Activated T-helper 2 cell treated with anti-CD3 and anti-CD28 coated beads, Interferon-gamma antibody, Interleukin-2, Interleukin-4, amounts not matched to agents 10 μg/mL and 5 μg/mL and 100 μg/mL, durations not matched to agents 14 hours and 24 hours and 36 hours (primary cell): Measurements from ENCODE around the gene FNDC8. TPM values are rescaled to one million over a fixed set of nuclear protein-coding genes. Genes with fewer than 3 reads are reported as not detected.

ENCODE experiments used
- DNase-seq: peaks from one replicate; pipeline ENCODE4 v3.0.0; 2021; ENCODE audit warnings: low spot score
- H3K27ac Mint-ChIP-seq: one replicate; pipeline ENCODE4 v1.8.0; 2021; ENCODE audit warnings: mixed read lengths
- H3K27me3 Mint-ChIP-seq: one replicate; pipeline ENCODE4 v1.8.0; 2021; ENCODE audit warnings: low read depth, mixed read lengths
- H3K36me3 Mint-ChIP-seq: one replicate; pipeline ENCODE4 v1.8.0; 2021; ENCODE audit warnings: low read depth, mixed read lengths
- H3K4me1 Mint-ChIP-seq: one replicate; pipeline ENCODE4 v1.8.0; 2021; ENCODE audit warnings: low read depth, mixed read lengths
- H3K4me3 Mint-ChIP-seq: one replicate; pipeline ENCODE4 v1.8.0; 2021; ENCODE audit warnings: low read depth, mild to moderate bottlenecking, moderate library complexity, mixed read lengths
- H3K9me3 Mint-ChIP-seq: one replicate; pipeline ENCODE4 v1.8.0; 2021; ENCODE audit warnings: mixed read lengths
- intact Hi-C: fragments of 100-400 bp; cut with micrococcal nuclease; formaldehyde crosslinking; loops from one replicate; pipeline ENCODE4 v1.15.1; 2023
- total RNA-seq: library from RNA; stranded (reverse); gene quantifications from 2 replicates; pipeline ENCODE4 v1.2.3, GENCODE V29; 2022

Gene FNDC8
- total RNA-seq, 1 donor from 2014 or later: not detected

GRCh38 chr17:35154196-35155165, 33.1 kb downstream of the FNDC8 start:
- Mint-ChIP-seq H3K36me3 (no peaks in the 10 kb centered on the region), H3K27me3 (peaks cover 20% of the 10 kb centered on the region), H3K4me3 (no peak overlapping the region), H3K27ac (no peak overlapping the region), H3K4me1 (peaks cover 4% of the 10 kb centered on the region), H3K9me3 (no peaks in the 10 kb centered on the region)
- intact Hi-C loops: no loop called here
- DNase-seq: no peak

GRCh38 chr17:35155246-35155645, 33.8 kb downstream of the FNDC8 start:
- H3K36me3 Mint-ChIP-seq: no peaks in the 10 kb centered on the region
- intact Hi-C loops: no loop called here
- DNase-seq: no peak
- H3K27me3 Mint-ChIP-seq: peaks cover 20% of the 10 kb centered on the region
- H3K9me3 Mint-ChIP-seq: no peaks in the 10 kb centered on the region
- H3K4me1 Mint-ChIP-seq: peaks cover 7% of the 10 kb centered on the region
- no peak overlapping the region for H3K27ac Mint-ChIP-seq
- H3K4me3 Mint-ChIP-seq: no peak overlapping the region

GRCh38 chr17:35159940-35160339, 38.5 kb downstream of the FNDC8 start:
- H3K36me3 Mint-ChIP-seq: no peaks in the 10 kb centered on the region
- peaks cover 27% of the 10 kb centered on the region for H3K4me1 Mint-ChIP-seq
- no peak overlapping the region for H3K4me3 Mint-ChIP-seq
- H3K9me3 Mint-ChIP-seq: peaks cover 4% of the 10 kb centered on the region
- H3K27ac Mint-ChIP-seq: no peak overlapping the region
- DNase-seq: no peak
- peaks cover 3% of the 10 kb centered on the region for H3K27me3 Mint-ChIP-seq
- intact Hi-C loops: loop anchor here (10.0 kb wide), 1 partner anchor 585 kb away; no protein-coding TSS in a partner anchor

GRCh38 chr17:35160354-35161201, 39.2 kb downstream of the FNDC8 start:
- no peak for DNase-seq
- Mint-ChIP-seq H3K36me3 (no peaks in the 10 kb centered on the region), H3K9me3 (peaks cover 4% of the 10 kb centered on the region), H3K4me1 (peaks cover 30% of the 10 kb centered on the region), H3K27me3 (peaks cover 3% of the 10 kb centered on the region), H3K4me3 (no peak overlapping the region), H3K27ac (no peak overlapping the region)
- intact Hi-C loops: loop anchor here (10.0 kb wide), 1 partner anchor 584 kb away; no protein-coding TSS in a partner anchor

- no peaks in the 10 kb centered on the region for H3K36me3 Mint-ChIP-seq
- peak overlapping the region; percentile 13 for H3K27ac Mint-ChIP-seq
- no peaks in the 10 kb centered on the region for H3K27me3 Mint-ChIP-seq
- peak overlapping the region; percentile 10 for H3K4me3 Mint-ChIP-seq
- peak; percentile 18 for DNase-seq
- intact Hi-C loops: loop anchor here (10.0 kb wide), 1 partner anchor 583 kb away; no protein-coding TSS in a partner anchor
- peaks cover 26% of the 10 kb centered on the region for H3K4me1 Mint-ChIP-seq
- peaks cover 4% of the 10 kb centered on the region for H3K9me3 Mint-ChIP-seq
Observed at GRCh38 chr17:35161281-35161761, 39.9 kb downstream of the FNDC8 start.

- H3K36me3 Mint-ChIP-seq: no peaks in the 10 kb centered on the region
- H3K4me1 Mint-ChIP-seq: peaks cover 26% of the 10 kb centered on the region
- peaks cover 4% of the 10 kb centered on the region for H3K9me3 Mint-ChIP-seq
- no peak for DNase-seq
- H3K4me3 Mint-ChIP-seq: no peak overlapping the region
- intact Hi-C loops: loop anchor here (10.0 kb wide), 1 partner anchor 582 kb away; no protein-coding TSS in a partner anchor
- no peak overlapping the region for H3K27ac Mint-ChIP-seq
- H3K27me3 Mint-ChIP-seq: no peaks in the 10 kb centered on the region
Observed at GRCh38 chr17:35162755-35163154, 41.3 kb downstream of the FNDC8 start.

GRCh38 chr17:35163886-35164285, 42.5 kb downstream of the FNDC8 start:
- Mint-ChIP-seq H3K4me3 (no peak overlapping the region), H3K36me3 (no peaks in the 10 kb centered on the region), H3K9me3 (peaks cover 4% of the 10 kb centered on the region), H3K4me1 (peaks cover 26% of the 10 kb centered on the region), H3K27ac (no peak overlapping the region), H3K27me3 (no peaks in the 10 kb centered on the region)
- intact Hi-C loops: loop anchor here (10.0 kb wide), 1 partner anchor 581 kb away; no protein-coding TSS in a partner anchor
- no peak for DNase-seq

- Mint-ChIP-seq H3K4me3 (no peak overlapping the region), H3K27ac (no peak overlapping the region), H3K4me1 (peaks cover 26% of the 10 kb centered on the region), H3K36me3 (no peaks in the 10 kb centered on the region), H3K27me3 (no peaks in the 10 kb centered on the region), H3K9me3 (peaks cover 4% of the 10 kb centered on the region)
- intact Hi-C loops: loop anchor here (10.0 kb wide), 1 partner anchor 580 kb away; no protein-coding TSS in a partner anchor
- no peak for DNase-seq
Observed at GRCh38 chr17:35164716-35165115, 43.3 kb downstream of the FNDC8 start.

- no peaks in the 10 kb centered on the region for H3K36me3 Mint-ChIP-seq
- no peaks in the 10 kb centered on the region for H3K27me3 Mint-ChIP-seq
- H3K4me1 Mint-ChIP-seq: peaks cover 16% of the 10 kb centered on the region
- no peak overlapping the region for H3K4me3 Mint-ChIP-seq
- no peaks in the 10 kb centered on the region for H3K9me3 Mint-ChIP-seq
- no peak for DNase-seq
- intact Hi-C loops: loop anchor here (10.0 kb wide), 1 partner anchor 578 kb away; no protein-coding TSS in a partner anchor
- H3K27ac Mint-ChIP-seq: no peak overlapping the region
Observed at GRCh38 chr17:35166526-35166925, 45.1 kb downstream of the FNDC8 start.

- intact Hi-C loops: loop anchor here (10.0 kb wide), 1 partner anchor 578 kb away; no protein-coding TSS in a partner anchor
- Mint-ChIP-seq H3K4me3 (no peak overlapping the region), H3K27me3 (no peaks in the 10 kb centered on the region), H3K4me1 (peaks cover 15% of the 10 kb centered on the region), H3K9me3 (no peaks in the 10 kb centered on the region), H3K36me3 (no peaks in the 10 kb centered on the region), H3K27ac (no peak overlapping the region)
- no peak for DNase-seq
Observed at GRCh38 chr17:35167046-35167445, 45.6 kb downstream of the FNDC8 start.

GRCh38 chr17:35167666-35168065, 46.3 kb downstream of the FNDC8 start:
- no peak for DNase-seq
- intact Hi-C loops: loop anchor here (10.0 kb wide), 1 partner anchor 577 kb away; no protein-coding TSS in a partner anchor
- Mint-ChIP-seq H3K36me3 (no peaks in the 10 kb centered on the region), H3K27me3 (no peaks in the 10 kb centered on the region), H3K27ac (no peak overlapping the region), H3K9me3 (no peaks in the 10 kb centered on the region), H3K4me3 (no peak overlapping the region), H3K4me1 (peaks cover 17% of the 10 kb centered on the region)

GRCh38 chr17:35169835-35170363, 48.5 kb downstream of the FNDC8 start:
- no peaks in the 10 kb centered on the region for H3K36me3 Mint-ChIP-seq
- peaks cover 26% of the 10 kb centered on the region for H3K4me1 Mint-ChIP-seq
- intact Hi-C loops: loop anchor here (5.0 to 10.0 kb wide), 3 partner anchors 42 to 575 kb away; no protein-coding TSS in a partner anchor
- H3K4me3 Mint-ChIP-seq: no peak overlapping the region
- no peak for DNase-seq
- no peaks in the 10 kb centered on the region for H3K9me3 Mint-ChIP-seq
- H3K27me3 Mint-ChIP-seq: no peaks in the 10 kb centered on the region
- no peak overlapping the region for H3K27ac Mint-ChIP-seq
